Ascending aorta (tissue), 2 donors: Measurements from ENCODE around the gene PPP1R1B. TPM values are rescaled to one million over a fixed set of nuclear protein-coding genes. Genes with fewer than 3 reads are reported as not detected.

Experiments used
- DNase-seq, 2 donors: peaks; one replicate each; pipeline ENCODE4 v3.0.0-alpha.2; 2019; ENCODE audit warnings: low spot score in 2 of 2
- H3K27ac ChIP-seq, 2 donors: fragments of 200-600 bp; sonication (generic); one replicate each; pipeline ENCODE4 v1.5.1; 2016 to 2017; ENCODE audit warnings: mild to moderate bottlenecking in 1 of 2
- H3K27me3 ChIP-seq: fragments of 200-600 bp; sonication (generic); one replicate; pipeline ENCODE4 v1.5.1; 2017
- H3K36me3 ChIP-seq, 2 donors: fragments of 200-600 bp; sonication (generic); one replicate each; pipeline ENCODE4 v1.5.1; 2016
- H3K4me1 ChIP-seq, 2 donors: fragments of 200-600 bp; sonication (generic); one replicate each; pipeline ENCODE4 v1.5.1; 2016 to 2017; ENCODE audit warnings: mild to moderate bottlenecking in 1 of 2
- H3K4me3 ChIP-seq, 2 donors: fragments of 200-600 bp; sonication (generic); one replicate each; pipeline ENCODE4 v1.5.1; 2016 to 2017; ENCODE audit warnings: mild to moderate bottlenecking in 1 of 2
- H3K9me3 ChIP-seq, 2 donors: fragments of 200-600 bp; sonication (generic); one replicate each; pipeline ENCODE4 v1.5.1; 2016
- intact Hi-C: fragments of 100-400 bp; cut with DNase I; formaldehyde crosslinking; loops from one replicate; pipeline ENCODE4 v1.15.1; 2023
- total RNA-seq: library from RNA; depleted of rRNA; stranded (reverse); fragments of >200 nt; gene quantifications from one replicate; pipeline ENCODE4 v1.1.0, GENCODE V29; 2016
- TF ChIP-seq, protein P1 (sequence below), 3 experiments: fragments of 200-600 bp in 2 of 3; fragments of 450-650 bp in 1 of 3; sonication (generic) in 2 of 3; IDR thresholded peaks; one replicate each; pipeline ENCODE4 v1.5.1; 2016 to 2019; ENCODE audit warnings: antibody characterized with exemption in 3 of 3, mild to moderate bottlenecking in 1 of 3, moderate library complexity in 1 of 3

Gene PPP1R1B
- total RNA-seq, 1 donor from 2014 or later, result 2.4 TPM

DNA sequence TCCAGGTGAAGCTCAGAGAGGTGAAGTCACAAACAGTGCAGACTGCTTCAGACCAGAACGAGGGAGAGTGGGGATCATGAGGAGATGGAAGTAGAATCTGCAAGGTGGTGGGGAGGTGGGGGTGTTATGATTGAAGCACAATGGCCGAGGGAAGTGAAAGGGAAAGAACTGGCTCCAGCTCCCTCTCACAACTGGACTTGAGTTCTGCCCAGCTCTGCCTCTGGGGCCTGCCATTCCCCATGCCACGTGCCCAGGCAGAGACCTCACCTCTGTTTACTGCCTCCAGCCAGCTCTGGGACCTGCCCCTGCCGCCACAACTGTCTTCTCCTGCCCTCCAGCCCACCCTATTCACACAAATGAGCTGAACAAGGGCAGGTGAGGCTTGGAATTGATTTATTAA, 44.0 kb downstream of the PPP1R1B start:
- Histone ChIP-seq H3K27me3 (no peaks in the 10 kb centered on the region), H3K4me1 (peaks cover 18 to 47% of the 10 kb centered on the region in 2 donors), H3K36me3 (no peaks in the 10 kb centered on the region), H3K4me3 (no peak overlapping the region), H3K9me3 (no peaks in the 10 kb centered on the region), H3K27ac (no peak overlapping the region)
- no peak for DNase-seq
- intact Hi-C loops, result no loop called here
- TF ChIP-seq, protein P1, sequence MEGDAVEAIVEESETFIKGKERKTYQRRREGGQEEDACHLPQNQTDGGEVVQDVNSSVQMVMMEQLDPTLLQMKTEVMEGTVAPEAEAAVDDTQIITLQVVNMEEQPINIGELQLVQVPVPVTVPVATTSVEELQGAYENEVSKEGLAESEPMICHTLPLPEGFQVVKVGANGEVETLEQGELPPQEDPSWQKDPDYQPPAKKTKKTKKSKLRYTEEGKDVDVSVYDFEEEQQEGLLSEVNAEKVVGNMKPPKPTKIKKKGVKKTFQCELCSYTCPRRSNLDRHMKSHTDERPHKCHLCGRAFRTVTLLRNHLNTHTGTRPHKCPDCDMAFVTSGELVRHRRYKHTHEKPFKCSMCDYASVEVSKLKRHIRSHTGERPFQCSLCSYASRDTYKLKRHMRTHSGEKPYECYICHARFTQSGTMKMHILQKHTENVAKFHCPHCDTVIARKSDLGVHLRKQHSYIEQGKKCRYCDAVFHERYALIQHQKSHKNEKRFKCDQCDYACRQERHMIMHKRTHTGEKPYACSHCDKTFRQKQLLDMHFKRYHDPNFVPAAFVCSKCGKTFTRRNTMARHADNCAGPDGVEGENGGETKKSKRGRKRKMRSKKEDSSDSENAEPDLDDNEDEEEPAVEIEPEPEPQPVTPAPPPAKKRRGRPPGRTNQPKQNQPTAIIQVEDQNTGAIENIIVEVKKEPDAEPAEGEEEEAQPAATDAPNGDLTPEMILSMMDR (IDR thresholded peaks at IDR 0.05), result no peak

DNA sequence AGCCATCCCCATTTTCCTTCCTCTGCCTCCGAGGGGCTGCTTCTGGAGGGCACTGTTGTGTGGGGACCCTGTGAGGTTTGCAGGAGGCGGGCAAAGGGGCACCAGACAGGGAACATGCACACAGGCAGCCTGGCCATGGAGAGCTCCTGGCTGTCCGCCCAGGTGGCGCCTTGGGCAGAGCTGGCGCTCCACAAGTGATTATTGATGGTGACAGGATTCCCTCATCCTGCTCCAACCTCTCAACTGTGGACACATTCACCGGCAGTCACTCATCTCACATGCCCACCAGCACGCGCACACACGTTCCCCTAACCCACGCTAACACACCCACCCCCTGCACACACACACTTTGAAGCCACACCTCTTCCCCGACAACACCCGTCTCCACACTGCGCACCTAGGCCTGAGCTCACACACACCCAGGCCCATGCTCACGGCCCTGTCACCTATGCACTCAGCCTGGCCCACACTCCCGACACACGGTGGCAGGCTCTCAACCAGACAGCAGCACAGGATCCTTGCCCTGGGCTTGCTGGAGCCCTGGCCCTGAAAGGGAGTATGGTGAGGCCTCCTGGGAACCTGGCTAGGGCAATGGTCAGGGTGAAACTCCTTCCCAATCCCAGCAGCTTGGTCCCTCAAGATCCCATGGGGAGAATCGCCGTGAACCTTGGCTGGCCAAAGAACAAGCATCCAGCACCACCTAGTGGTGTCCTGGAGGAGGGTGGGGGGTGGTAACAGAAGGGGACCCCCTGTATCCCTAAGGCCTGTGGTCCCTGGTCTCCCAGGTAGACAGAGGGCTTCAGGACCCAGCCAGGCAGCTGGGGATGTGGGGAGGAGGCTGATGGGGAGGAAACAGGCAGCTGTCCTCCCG, 45.1 kb downstream of the PPP1R1B start:
- intact Hi-C loops, result loop anchor here (1.0 kb wide), 1 partner anchor 50 kb away; no protein-coding TSS in a partner anchor
- peaks cover 24 to 47% of the 10 kb centered on the region in 2 donors for H3K4me1 ChIP-seq
- peak in 1 of 2 donors; percentile 69 for DNase-seq
- H3K27ac ChIP-seq, result peak overlapping the region; percentile 21 to 26
- no peaks in the 10 kb centered on the region for H3K27me3 ChIP-seq
- no peak overlapping the region for H3K4me3 ChIP-seq
- H3K9me3 ChIP-seq, result no peaks in the 10 kb centered on the region
- TF ChIP-seq, protein P1 (IDR thresholded peaks at IDR 0.05), result peak; percentile 45 to 72 (median 53)
- H3K36me3 ChIP-seq, result no peaks in the 10 kb centered on the region

DNA sequence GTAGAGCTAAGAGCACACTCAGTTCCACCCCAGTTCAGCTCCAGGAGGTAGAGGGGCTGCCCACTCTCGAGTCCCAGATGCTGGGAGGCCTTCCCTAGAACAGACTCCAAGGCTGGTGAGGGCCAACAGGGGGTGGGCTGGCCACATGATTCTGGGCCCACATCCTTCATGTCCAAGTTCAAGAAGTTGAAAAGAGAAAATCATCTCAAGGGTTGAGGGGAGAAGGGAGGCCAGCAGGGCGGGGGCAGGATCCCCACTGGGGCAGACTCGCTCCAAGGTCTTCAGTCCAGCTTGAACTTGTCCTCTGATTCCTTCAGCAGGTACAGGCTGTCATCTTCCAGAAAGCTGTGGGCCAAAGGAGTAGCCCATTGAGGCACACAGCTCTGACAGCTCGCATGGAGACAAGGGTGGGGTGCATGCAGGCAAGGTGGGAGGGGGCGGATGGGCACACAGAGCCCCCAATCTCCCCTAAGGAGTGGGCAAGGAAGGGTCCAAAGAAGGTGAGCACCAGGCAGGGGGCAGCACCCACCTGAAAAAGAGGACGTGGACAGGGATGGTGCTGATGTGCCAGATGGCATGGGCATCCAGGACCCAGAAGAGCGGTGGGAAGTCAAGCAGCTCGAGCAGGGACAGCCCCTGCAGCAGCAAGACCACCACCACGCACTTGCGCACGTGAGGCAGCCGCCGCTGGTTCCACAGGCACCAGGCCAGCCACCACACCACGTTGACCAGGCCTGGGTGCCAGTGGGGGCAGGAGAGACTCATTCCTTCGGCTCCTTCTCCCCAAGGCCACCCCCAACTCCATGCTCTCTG, 46.0 kb downstream of the PPP1R1B start:
- no peaks in the 10 kb centered on the region for H3K9me3 ChIP-seq
- TF ChIP-seq, protein P1 (IDR thresholded peaks at IDR 0.05), result no peak
- intact Hi-C loops, result loop anchor here (1.0 kb wide), 1 partner anchor 50 kb away; no protein-coding TSS in a partner anchor

DNA sequence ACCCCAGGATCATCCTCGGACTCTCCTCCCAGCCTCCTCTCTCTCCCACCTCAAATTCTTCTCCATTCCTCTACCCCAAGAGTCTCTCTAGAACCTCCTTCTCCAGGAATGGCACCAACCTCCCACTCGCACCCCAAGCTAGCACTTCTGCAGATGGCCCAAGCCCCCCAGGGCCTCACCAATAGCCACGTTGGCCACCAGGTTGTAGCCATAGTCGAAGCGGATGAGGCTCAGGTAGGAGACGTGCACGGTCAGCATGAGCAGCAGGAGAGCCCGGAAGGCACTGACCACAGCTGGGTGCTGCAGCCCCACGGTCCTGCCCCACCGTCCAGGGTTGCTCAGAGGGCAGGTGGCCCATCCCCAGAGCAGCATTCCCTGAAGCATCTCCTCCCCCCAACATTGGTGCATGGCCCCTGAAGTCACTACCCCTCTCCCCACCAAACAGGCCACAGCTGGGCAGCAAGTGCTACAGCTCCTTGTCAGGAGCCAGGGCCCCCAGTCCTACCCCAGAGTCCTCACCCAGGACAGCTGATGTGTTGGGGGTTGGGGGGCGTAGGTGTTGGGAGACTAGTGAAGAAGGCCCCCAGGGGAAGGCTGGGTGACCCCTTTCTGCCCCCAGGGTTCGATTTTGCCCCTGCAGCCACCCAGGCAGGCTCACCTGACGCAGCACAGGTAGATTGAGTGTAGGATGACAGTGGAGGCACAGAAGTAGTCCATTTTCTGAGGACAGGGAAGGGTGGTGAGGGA, 46.8 kb downstream of the PPP1R1B start:
- intact Hi-C loops, result no loop called here

More for the DNA sequence above, 46.0 kb downstream of the PPP1R1B start:
- Histone ChIP-seq H3K4me3 (no peak overlapping the region), H3K4me1 (peaks cover 19 to 46% of the 10 kb centered on the region in 2 donors), H3K27ac (peak overlapping the region; percentile 21 to 26), H3K36me3 (no peaks in the 10 kb centered on the region), H3K27me3 (no peaks in the 10 kb centered on the region)
- DNase-seq, result peak in 1 of 2 donors; percentile 57

More for the DNA sequence above, 46.8 kb downstream of the PPP1R1B start:
- Histone ChIP-seq H3K4me1 (peaks cover 23 to 47% of the 10 kb centered on the region in 2 donors), H3K9me3 (no peaks in the 10 kb centered on the region), H3K4me3 (no peak overlapping the region), H3K27me3 (no peaks in the 10 kb centered on the region), H3K36me3 (no peaks in the 10 kb centered on the region), H3K27ac (peak overlapping the region in 1 of 2 donors; percentile 95)
- TF ChIP-seq, protein P1 (IDR thresholded peaks at IDR 0.05), result no peak
- DNase-seq, result peak in 1 of 2 donors; percentile 53
